HG03575 (cell line): Measurements from ENCODE around the gene BECN2.
"Not testable (repeated sequence)": the region's sequence is repeated elsewhere in the genome, so short reads cannot be mapped to it uniquely, and the experiment has no call there.

Source experiments
- ATAC-seq: cut with Tn5 transposase; IDR thresholded peaks from one replicate; pipeline ENCODE4 v1.9.1; 2021; ENCODE audit not compliant: unreplicated experiment, insufficient number of reproducible peaks, low FRiP score; ENCODE audit errors: extremely low read depth

BECN2 gene

DNA sequence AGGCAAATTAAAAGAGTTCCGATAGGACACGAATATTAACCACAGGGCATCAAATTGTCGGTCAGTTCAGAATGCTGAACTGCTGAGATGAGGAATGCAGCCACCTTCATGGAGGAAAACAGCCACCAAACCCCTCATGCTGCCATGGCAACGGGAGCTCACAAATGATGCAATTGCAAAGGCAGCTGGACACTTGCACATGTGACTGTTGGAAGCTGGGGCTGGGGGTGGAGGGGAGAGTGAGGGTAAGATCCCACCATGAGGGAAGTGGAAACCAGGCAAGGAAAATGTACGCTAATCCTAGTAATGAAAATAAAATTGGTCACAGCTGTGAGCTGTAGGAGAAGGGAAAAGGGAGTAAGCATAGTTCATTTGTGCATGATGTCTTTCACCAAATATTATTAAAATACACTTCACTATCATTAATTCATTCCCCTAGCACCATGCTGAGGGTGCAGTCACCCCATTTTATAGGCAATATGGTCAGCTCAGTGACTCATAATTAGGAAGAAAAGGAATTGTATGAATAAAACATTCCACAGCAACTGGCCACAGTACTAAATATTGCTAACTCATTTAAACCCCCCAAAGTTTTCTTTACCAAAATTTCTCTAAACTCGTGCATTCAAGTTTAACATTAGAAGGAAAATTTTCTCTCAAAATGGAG lies 15.3 kb downstream of the BECN2 start:
- ATAC-seq = no peak

DNA sequence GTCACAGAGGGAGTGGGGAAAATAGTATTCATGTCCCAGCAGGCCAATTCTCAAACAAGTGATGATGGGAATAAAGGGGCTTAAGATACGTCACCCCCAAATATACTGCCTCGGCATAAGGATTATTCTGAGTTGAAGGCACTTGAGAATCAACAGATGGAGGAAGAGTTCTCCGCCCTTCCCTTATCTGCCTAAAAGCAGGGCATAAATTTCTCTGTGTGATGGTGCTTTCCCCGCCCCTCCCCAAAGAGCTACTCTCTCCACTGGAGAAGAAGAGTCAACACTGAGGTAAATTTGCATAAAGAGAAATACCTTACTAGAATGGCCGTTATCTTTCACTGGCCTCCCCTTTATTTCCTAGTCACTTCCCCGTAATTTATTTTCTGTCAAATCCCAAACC lies 18.7 kb downstream of the BECN2 start:
- ATAC-seq = no peak

DNA sequence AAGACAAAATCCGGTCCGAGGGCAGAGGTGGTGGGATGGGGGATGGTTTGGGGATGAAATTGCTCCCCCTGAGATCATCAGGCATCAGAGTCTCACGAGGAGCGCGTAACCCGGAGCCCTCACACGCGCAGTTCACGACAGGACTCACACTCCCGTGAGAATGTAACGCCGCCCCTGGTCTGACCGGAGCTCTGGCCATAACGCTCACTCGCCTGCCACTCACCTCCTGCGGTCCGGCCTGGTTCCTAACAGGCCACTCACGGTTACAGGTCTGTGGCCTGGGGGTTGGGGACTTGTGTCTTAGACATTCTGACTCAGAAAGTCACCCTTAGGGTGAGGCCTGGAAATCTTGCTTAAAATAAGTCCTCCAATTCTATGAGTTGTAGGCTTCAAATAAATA lies 21.5 kb downstream of the BECN2 start:
- no peak for ATAC-seq

DNA sequence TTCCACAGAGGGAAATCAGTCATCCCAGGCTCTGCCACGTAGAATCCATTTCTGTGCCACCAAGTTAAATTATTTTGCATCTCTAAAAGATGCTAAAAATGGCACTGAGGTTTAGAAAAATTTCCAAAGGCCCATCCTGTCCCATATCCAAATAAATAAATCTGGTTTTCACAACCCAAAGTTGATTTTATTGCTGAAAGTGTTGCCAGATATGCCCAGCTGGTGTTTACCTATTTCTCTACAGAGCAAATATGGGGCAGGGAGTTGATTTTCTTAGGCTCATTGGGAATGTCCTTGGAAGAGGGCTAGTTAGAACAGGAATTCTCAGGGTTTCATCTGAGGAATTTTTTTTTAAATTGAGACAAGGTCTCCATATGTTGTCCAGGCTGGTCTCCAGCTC lies 22.4 kb downstream of the BECN2 start:
- no peak for ATAC-seq

DNA sequence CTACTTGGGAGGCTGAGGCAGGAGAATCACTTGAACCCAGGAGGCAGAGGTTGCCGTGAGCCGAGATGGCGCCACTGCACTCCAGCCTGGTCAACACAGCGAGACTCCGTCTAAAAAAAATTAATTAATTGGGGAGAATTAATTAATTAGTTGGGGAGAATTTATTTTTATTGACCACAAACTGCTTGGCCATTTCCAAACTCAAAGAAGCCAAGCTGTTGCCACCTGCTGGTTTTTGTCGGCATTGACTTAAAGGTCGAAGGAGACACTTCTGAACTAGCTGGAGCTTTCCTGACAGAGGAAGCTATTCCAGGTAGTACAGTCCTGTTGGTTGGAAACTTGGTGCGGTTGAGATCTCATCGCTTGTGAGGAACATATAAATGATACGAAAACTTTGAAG lies 28.2 kb downstream of the BECN2 start:
- no peak for ATAC-seq

DNA sequence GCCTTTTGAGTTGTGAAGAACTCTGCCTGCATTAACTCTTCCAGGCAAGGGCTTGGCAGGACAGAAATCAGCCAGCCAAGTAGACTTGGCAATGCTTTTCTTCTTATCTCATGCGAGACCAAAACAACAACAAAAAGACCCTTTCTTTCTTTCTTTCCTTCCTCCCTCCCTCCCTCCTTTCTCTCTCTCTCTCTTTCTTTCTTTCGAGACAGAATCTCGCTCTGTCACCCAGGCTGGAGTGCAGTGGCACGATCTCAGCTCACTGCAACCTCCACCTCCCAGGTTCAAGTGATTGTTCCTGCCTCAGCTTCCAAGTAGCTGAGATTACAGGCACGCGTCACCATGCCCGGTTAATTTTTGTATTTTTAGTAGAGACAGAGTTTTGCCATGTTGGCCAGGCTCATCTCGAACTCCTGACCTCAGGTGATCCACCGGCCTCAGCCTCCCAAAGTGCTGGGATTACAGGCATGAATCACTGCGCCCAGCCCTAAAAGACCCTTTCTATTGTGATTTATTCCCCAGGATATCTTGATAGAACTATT lies 30.9 kb downstream of the BECN2 start:
- not testable (repeated sequence) for ATAC-seq

DNA sequence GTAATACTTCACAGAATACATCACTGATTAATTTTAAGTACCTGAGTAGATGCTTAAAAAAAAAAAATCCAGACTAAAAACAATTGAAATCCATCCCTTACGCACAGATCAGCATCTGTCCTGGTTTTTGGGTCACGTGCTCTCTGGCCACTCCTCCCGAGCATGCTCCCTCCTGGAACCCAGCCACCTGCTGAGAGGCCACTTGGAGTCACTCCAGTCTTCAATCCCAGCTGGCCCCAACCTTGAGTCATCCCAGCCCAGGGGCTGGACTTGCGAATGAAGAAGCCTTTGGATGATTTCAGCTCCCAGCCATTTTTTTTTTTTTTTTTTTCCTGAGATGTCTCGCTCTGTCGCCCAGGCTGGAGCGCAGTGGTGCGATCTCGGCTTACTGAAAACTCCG lies 32.5 kb downstream of the BECN2 start:
- no peak for ATAC-seq

DNA sequence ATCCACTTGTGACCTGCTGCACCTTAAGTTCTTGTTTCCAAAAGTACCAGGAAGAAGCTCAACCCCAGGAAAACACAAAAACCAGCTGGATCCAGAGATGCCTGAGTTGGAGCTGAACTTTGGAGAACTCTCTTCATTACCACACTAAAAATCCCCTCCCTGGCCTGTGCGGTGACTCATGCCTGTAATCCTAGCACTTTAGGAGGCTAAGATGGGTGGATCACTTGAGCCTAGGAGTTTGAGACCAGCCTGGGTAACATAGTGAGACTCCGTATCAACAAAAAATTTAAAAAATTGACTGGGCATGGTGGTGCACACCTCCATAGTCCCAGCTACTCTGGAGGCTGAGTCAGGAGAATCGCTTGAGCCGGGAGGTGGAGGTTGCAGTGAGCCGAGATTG lies 35.2 kb downstream of the BECN2 start:
- ATAC-seq = no peak

DNA sequence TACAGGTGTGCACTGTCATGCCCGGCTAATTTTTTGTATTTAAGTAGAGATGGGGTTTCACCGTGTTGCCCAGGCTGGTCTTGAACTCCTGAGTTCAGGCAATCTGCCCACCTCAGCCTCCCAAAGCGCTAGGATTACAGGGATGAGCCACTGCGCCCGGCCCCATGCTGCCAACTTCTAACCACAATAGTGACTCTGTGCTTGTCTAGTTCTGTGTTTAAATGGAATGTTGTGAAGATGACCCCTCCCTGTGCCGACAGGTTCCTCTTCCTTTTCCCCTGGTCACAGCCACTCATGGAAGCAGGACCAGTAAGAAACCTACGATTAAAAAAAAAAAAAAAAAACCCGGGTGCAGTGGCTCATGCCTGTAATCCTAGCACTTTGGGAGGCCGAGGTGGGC lies 36.6 kb downstream of the BECN2 start:
- no peak for ATAC-seq

DNA sequence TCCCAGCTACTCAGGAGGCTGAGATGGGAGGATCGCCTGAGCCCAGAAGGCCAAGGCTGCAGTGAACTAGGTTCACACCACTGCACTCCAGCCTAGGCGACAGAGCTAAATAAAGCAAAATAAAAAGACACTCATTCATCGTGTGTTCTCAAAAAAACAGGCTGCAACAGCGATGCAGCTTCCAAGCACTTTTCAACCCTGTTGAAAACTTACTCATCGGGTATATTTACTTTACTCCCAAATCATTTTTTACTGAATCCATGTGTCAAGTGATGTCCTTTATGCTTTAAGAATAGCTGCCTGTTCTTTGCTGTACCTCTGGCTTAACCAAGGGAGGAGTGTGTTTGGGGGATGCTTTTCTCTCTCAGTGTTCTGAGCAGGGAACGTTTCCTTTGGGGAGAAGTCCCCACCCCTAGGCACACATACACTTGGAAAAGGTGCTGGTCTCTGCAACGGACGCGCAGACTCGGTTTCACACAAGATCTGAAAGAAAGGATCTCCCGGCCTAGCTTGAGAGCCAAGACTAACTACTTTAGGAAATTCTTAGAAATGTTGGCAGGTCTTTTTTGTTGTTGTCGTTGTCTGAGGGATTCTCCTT lies 39.9 kb downstream of the BECN2 start:
- ATAC-seq = no peak

DNA sequence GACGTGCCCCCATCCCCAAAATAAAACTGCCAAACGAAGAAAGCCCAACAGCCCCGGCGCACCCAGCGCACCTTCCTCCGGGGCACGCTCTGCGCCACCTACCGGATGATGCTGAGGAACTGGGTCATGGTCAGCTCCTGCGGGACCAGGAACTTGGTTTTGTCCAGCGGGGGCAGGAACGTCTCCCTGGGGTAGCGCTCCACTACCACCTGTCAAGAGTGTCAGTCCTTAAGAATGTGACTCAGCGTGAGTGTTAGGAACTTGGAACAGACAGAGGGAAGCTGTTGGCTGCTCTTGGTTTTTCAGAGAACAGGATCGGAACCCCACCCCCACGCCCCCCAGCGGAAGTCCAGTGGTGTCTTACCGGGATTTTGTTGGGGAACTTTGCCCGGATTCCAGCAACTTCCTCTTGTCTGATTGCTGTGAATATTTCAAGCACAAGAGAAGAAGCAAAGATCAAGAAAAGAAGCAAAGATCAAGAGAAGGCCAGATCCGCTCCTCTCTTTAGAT lies 40.9 kb downstream of the BECN2 start:
- ATAC-seq = no peak

DNA sequence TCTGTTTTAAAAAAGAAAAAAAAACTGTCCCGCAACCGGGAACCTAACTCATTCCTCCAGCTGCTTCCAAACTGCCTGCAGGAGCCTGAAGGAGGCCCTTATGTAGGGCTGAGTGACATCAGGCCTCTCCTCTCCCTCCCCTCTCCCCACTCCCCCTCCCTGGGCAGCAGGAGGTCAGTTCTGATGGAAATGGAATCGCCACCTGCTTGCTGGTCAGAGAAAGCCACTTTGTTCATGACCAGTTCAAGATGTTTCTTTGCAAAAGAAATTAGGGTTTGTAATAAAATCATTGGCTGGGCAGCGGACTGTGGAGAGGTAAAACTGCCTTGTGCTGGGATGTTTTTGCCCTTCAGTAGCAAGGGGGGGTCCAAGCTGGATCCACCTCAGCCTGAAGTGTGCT lies 41.5 kb downstream of the BECN2 start, which contains the start of gene MAP1LC3C:
Gene MAP1LC3C, minus strand, starts transcription at position 73 of the 400 bp plus-strand sequence. CDS start 90 bp downstream, outside the sequence.
- ATAC-seq = no peak

DNA sequence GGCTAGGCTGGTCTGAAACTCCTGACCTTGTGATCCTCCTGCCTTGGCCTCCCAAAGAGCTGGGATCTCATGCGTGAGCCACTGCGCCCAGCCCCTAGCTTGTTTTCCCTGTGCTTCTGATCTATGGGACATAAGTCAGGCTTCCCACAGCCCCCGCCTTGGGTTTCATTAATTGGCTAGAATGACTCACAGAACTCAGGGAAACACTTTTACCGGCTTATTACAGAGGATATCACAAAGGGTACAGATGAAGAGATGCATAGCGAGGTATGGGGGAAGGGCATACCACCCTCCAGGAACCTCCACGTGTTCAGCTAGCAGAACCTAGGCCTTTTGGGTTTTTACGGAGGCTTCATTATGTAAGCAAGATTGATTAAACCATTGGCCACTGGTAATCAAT lies 42.9 kb downstream of the BECN2 start:
- no peak for ATAC-seq

DNA sequence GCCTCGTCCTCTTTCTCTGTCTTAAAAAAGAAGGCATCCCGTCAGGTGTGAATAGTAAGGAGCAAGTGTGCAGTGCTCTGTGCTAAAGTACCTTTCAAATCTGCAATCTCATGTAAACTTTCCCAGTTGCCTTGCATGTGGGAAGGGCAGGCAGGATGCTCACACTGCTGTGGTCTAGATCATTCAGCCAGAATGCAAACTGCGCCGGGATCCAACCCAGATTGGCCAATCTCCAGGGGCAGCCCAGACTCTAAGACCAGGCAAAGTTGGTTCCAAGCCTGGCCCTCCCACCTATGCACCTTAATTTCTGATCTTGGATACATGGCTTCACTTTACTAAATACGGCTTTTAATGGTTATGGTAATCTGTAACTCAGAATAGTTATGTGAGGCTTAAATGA lies 44.5 kb downstream of the BECN2 start:
- no peak for ATAC-seq

DNA sequence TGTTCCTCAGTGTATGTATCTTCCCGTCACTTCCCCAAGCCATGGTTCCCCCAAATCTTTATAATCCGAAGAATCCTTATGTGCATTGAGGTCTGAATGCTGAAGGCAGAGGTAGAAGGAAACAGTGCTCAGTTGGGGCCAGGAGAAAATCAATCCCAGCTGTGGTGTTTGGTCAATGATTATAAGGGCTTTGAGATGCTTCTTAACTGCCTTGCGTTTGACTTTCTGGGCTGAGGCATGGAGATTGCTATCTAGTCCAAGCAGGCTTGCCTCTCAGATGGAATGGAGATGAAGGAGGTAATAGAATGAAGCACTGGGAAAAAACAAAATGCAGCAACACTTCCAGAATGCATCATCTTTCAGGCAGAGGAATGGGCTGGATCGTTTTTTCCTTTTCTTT lies 44.9 kb downstream of the BECN2 start:
- ATAC-seq = no peak

DNA sequence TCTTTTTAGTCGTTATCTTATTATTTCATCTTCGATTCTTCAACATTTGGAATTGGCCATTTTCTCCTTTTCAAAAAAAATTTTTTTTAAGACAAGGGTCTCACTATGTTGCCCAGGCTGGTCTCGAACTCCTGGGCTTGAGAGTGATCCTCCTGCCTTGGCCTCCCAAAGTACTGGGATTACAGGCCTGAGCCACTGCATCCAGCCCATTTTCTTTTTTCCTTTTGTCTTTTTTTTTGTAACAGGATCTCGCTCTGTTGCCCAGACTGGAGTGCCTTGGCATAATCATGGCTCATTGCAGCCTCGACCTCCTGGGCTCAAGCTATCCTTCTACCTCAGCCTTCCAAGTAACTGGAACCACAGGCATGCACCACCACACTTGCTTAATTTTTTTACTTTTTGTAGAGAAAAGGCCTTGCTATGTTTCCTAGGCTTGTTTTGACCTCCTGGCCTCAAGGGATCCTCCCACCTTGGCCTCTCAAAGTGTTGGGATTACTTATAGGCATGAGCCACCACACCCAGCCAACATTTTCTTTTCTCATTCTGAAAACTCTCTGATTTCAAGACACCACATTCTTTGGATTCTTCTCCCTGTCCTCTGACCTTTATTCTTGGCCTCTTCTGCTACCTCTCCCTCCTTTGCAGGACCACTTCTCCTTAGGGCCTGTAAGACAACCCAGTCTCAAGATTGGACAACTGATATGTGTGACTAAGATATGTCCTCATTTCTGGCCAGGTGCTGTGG lies 47.4 kb downstream of the BECN2 start:
- no peak for ATAC-seq

DNA sequence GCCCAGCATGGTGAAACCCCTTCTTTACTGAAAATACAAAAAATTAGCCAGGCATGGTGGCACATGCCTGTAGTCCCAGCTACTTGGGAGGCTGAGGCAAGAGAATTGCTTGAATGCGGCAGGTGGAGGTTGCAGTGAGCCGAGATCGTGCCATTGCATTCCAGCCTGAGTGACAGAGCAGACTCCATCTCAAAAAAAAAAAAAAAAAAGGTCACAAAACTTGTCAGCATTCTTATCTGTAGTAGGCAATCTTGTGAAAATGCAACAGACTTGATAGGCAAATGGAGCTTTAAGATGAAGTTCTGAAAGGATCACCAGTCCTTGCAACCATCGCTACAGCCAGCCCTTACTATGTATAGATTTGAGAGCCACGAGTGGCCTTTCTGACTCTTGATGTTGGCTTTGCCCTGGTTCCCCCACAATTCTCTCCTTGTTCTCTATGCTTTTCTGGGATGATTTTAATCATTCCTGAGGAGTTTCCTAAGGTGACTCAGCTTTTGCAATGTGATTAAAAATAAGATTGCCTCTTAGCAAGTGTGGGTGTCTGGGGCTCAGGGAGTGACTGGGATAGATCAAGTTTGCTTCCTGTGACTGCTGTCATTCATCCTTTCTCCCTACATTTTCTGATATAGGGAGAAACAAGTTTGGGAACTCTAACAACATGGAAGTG lies 48.4 kb downstream of the BECN2 start:
- ATAC-seq = no peak

DNA sequence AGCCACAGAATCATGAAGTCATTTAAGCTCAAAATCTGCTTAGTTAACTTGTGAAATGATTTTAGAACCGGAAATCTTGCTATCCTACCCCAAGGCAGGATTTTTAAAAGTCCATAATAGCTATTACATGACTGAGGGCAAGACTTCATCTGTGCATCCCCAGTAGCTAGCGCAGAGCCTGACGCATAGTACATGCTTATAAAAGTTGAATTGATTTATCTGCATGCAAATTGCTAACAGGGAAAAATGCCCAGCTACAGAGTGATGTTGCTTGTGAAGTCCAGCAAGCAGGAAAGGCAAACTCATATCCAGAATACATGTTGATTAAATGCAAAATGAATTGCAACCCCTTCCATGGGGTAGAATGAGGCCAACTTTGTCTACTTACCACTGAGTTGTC lies 49.4 kb downstream of the BECN2 start:
- no peak for ATAC-seq
